A549 treated with ZK216348 at 1 μM for 4 hours (cell line): ENCODE measurements around the gene OCRL. TPM values are rescaled to one million over a fixed set of nuclear protein-coding genes. Genes with fewer than 3 reads are reported as not detected.

Experiments used
- total RNA-seq: library from RNA; stranded (reverse); fragments of 200-300 nt; extraction: Qiagen RNA extraction; gene quantifications from 5 replicates; pipeline ENCODE4 v1.2.3, GENCODE V29; 2022; ENCODE audit warnings: low read depth

OCRL gene
- 19.6 to 26.2 TPM (median 24.7 TPM) in 5 replicates for total RNA-seq

GRCh38 chrX:129540068-129540653 lies at the start of gene OCRL:
TSS of gene OCRL (plus strand) at chrX:129540259. CDS start at chrX:129540440, 181 bp downstream.

GRCh38 chrX:129523079-129523911 lies 16.8 kb upstream of the OCRL start, which contains the start of gene SMARCA1:
TSS of gene SMARCA1 (minus strand) at chrX:129523490. CDS start at chrX:129523370, 120 bp downstream.

Other genes starting within 250 kb of the OCRL start
- 32.2 to 65.7 TPM (median 47.9 TPM) in 5 replicates for gene SMARCA1, start 16.8 kb upstream of the OCRL start, total RNA-seq
- gene APLN, start 114.7 kb downstream of the OCRL start, total RNA-seq: 0.72 to 1.00 TPM (median 0.80 TPM) in 5 replicates
- not detected in 5 replicates for gene XPNPEP2, start 198.7 kb downstream of the OCRL start, total RNA-seq
- not detected in 5 replicates for gene SASH3, start 239.7 kb downstream of the OCRL start, total RNA-seq